Body of pancreas (tissue), 4 donors: ENCODE data around the gene KLHL29.

Experiments
- CTCF ChIP-seq, 7 experiments: fragments of 450-650 bp in 4 of 7; fragments of 200-600 bp in 3 of 7; sonication (generic) in 3 of 7; IDR thresholded peaks; one replicate each; pipeline ENCODE4 v1.5.1; 2016 to 2019; ENCODE audit warnings: antibody characterized with exemption in 7 of 7
- POLR2A ChIP-seq, 3 donors: fragments of 450-650 bp; IDR thresholded peaks; one replicate each; pipeline ENCODE4 v1.6.1; 2016; ENCODE audit warnings: antibody characterized with exemption in 3 of 3, mild to moderate bottlenecking in 2 of 3

- TF ChIP-seq POLR2A (IDR thresholded peaks at IDR 0.05), result no peak
- TF ChIP-seq CTCF (IDR thresholded peaks at IDR 0.05), result no peak
Observed at GRCh38 chr2:23376972-23377371, 8.0 kb upstream of the KLHL29 start.
